Gastrocnemius medialis (tissue), 4 donors: ENCODE data around the gene PDGFD. TPM values are rescaled to one million over a fixed set of nuclear protein-coding genes. Genes with fewer than 3 reads are reported as not detected.

Experiments
- ATAC-seq, 2 donors: fragments of 150-250 bp; one replicate each; pipeline ENCODE4 v1.9.1; 2016
- DNase-seq, 2 donors: peaks; one replicate each; pipeline ENCODE4 v3.0.0-alpha.2; 2019
- H3K27ac ChIP-seq, 4 donors: fragments of 200-600 bp; sonication (generic); 1 replicate in 1 of 4; 2 replicates in 3 of 4; pipeline ENCODE4 v1.5.1; 2016 to 2018; ENCODE audit warnings: mild to moderate bottlenecking in 2 of 4, moderate library complexity in 1 of 4
- H3K27me3 ChIP-seq, 3 donors: fragments of 200-600 bp; sonication (generic) in 2 of 3; 1 replicate in 1 of 3; 2 replicates in 2 of 3; pipeline versions ENCODE4 v1.5.1 to v1.6.0; 2016 to 2019; ENCODE audit warnings: mild to moderate bottlenecking in 1 of 3, moderate library complexity in 1 of 3
- H3K36me3 ChIP-seq, 2 donors: fragments of 200-600 bp; sonication (generic) in 1 of 2; one replicate each; pipeline ENCODE4 v1.5.1; 2017 to 2018
- H3K4me1 ChIP-seq, 2 donors: fragments of 200-600 bp; sonication (generic) in 1 of 2; one replicate each; pipeline ENCODE4 v1.5.1; 2016 to 2017; ENCODE audit warnings: mild to moderate bottlenecking in 2 of 2
- H3K4me3 ChIP-seq, 4 donors: fragments of 200-600 bp; sonication (generic) in 3 of 4; 1 replicate in 1 of 4; 2 replicates in 3 of 4; pipeline ENCODE4 v1.5.1; 2016 to 2019; ENCODE audit warnings: mild to moderate bottlenecking in 2 of 4
- H3K9me3 ChIP-seq, 3 donors: fragments of 200-600 bp; sonication (generic) in 2 of 3; 1 replicate in 1 of 3; 2 replicates in 2 of 3; pipeline ENCODE4 v1.5.1; 2016 to 2019
- POLR2A ChIP-seq, 2 donors: fragments of 450-650 bp; IDR thresholded peaks; one replicate each; pipeline ENCODE4 v1.6.1; 2017; ENCODE audit warnings: antibody characterized with exemption in 2 of 2, mild to moderate bottlenecking in 2 of 2, moderate library complexity in 2 of 2
- in situ Hi-C, 4 donors: fragments of 200-750 bp; cut with MboI; loops; one replicate each; pipeline versions ENCODE4 v1.15.0 to v1.8.0; 2017; ENCODE audit warnings: low sequenced_read_pairs in 4 of 4
- intact Hi-C: fragments of 100-400 bp; cut with DNase I; formaldehyde crosslinking; loops from one replicate; pipeline ENCODE4 v1.15.1; 2023; ENCODE audit warnings: low total_unique reads
- total RNA-seq, 4 donors: library from RNA; depleted of rRNA; stranded (reverse); fragments of >200 nt; gene quantifications; one replicate each; pipeline versions ENCODE4 v1.1.0 to v1.2.3, GENCODE V29; 2016
- TF ChIP-seq, protein P1 (sequence below), 5 experiments: fragments of 450-650 bp in 3 of 5; fragments of 200-600 bp in 2 of 5; sonication (generic) in 2 of 5; IDR thresholded peaks in 4 of 5; conservative IDR thresholded peaks in 1 of 5; 1 replicate in 4 of 5; 2 replicates in 1 of 5; pipeline ENCODE4 v1.5.1; 2016 to 2019; ENCODE audit warnings: antibody characterized with exemption in 5 of 5, mild to moderate bottlenecking in 3 of 5, moderate library complexity in 3 of 5

PDGFD gene
- total RNA-seq, 4 donors from 2014 or later, result 2.2 to 4.0 (median 2.9) TPM

DNA sequence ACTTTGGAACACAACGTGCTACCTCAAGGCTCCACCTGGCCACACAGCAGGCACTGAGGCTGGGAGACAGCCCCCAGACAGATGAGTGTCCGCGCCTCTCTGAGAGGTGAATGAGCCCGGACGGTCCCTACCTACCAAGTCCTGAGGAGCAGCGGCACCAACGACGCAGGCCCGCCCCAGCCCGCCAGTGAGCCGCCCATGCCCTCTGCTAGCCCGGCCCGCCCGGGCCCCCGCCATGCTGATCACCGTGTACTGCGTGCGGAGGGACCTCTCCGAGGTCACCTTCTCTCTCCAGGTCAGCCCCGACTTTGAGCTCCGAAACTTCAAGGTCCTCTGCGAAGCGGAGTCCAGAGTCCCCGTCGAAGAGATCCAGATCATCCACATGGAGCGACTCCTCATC, 127.4 kb downstream of the PDGFD start, which contains the start of gene DDI1:
TSS of gene DDI1 (plus strand) at position 53 of the 400 bp plus-strand sequence. CDS start at position 236, 183 bp downstream.
- intact Hi-C loops, result no loop called here
- no peak within 1 kb of the TSS for H3K4me3 ChIP-seq

DNA sequence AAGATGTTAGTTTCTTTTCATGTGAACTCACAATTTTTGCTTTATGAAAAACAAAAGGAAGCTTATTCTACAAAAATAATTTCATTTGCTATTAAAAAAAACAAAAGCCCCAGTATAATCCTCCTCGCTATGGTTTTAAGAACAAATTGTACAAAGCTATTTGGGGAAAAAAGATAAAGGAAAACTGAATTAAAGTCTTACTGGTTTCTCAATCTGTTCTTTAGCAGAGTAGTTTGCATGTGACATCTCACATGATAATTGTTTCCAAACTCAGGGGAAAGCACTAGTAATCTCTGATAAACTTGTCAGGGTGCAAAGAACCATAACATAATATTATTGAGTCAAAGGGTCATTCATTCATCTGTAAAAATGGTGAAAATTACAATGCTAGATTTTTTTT, 130.4 kb downstream of the PDGFD start:
- Histone ChIP-seq H3K27ac (no peak overlapping the region), H3K27me3 (no peaks in the 10 kb centered on the region), H3K36me3 (no peaks in the 10 kb centered on the region), H3K9me3 (no peaks in the 10 kb centered on the region), H3K4me3 (no peak overlapping the region), H3K4me1 (no peaks in the 10 kb centered on the region)
- ATAC-seq (no peak), DNase-seq (no peak)
- in situ Hi-C loops, result no loop called here
- intact Hi-C loops, result no loop called here
- TF ChIP-seq, protein P1, sequence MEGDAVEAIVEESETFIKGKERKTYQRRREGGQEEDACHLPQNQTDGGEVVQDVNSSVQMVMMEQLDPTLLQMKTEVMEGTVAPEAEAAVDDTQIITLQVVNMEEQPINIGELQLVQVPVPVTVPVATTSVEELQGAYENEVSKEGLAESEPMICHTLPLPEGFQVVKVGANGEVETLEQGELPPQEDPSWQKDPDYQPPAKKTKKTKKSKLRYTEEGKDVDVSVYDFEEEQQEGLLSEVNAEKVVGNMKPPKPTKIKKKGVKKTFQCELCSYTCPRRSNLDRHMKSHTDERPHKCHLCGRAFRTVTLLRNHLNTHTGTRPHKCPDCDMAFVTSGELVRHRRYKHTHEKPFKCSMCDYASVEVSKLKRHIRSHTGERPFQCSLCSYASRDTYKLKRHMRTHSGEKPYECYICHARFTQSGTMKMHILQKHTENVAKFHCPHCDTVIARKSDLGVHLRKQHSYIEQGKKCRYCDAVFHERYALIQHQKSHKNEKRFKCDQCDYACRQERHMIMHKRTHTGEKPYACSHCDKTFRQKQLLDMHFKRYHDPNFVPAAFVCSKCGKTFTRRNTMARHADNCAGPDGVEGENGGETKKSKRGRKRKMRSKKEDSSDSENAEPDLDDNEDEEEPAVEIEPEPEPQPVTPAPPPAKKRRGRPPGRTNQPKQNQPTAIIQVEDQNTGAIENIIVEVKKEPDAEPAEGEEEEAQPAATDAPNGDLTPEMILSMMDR (IDR thresholded peaks at IDR 0.05 in 4 of 5, conservative IDR thresholded peaks at IDR 0.05 in 1 of 5), result no peak
- TF ChIP-seq POLR2A (IDR thresholded peaks at IDR 0.05), result no peak

More for the DNA sequence above, 127.4 kb downstream of the PDGFD start, which contains the start of gene DDI1:
- H3K27me3 ChIP-seq, result no peaks in the 10 kb centered on the region
- in situ Hi-C loops, result no loop called here
- H3K9me3 ChIP-seq, result no peaks in the 10 kb centered on the region
- no peaks in the 10 kb centered on the region for H3K4me1 ChIP-seq
- DNase-seq, result no peak
- H3K36me3 ChIP-seq, result no peaks in the 10 kb centered on the region
- no peak for ATAC-seq
- TF ChIP-seq POLR2A (IDR thresholded peaks at IDR 0.05), result no peak
- TF ChIP-seq, protein P1 (IDR thresholded peaks at IDR 0.05 in 4 of 5, conservative IDR thresholded peaks at IDR 0.05 in 1 of 5), result no peak
- no peak within 1 kb of the TSS for H3K27ac ChIP-seq

DNA sequence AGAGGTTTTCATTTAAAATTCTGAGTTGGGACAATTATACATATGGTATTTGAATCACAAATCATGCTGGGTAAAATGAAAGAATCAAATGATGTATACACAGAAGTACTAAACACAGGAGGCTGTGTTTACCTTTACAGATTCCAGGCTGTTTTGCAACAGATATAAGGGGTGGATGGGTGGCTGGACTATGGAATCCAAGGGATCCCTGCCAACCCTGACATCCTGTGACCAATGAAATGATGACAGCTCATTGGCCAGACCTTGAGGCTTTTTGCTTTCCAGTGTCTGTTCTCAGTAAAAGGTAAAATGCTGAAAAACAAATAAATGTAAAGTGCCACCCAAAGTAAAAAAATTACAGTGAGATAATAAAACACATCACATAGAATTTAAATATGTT, 130.8 kb downstream of the PDGFD start:
- no peak overlapping the region for H3K27ac ChIP-seq
- TF ChIP-seq, protein P1 (IDR thresholded peaks at IDR 0.05 in 4 of 5, conservative IDR thresholded peaks at IDR 0.05 in 1 of 5), result no peak
- no peak for TF ChIP-seq POLR2A (IDR thresholded peaks at IDR 0.05)
- intact Hi-C loops, result no loop called here
- no peaks in the 10 kb centered on the region for H3K27me3 ChIP-seq
- no peaks in the 10 kb centered on the region for H3K36me3 ChIP-seq
- H3K9me3 ChIP-seq, result no peaks in the 10 kb centered on the region
- ATAC-seq, result no peak
- H3K4me3 ChIP-seq, result no peak overlapping the region
- no peak for DNase-seq
- no peaks in the 10 kb centered on the region for H3K4me1 ChIP-seq
- in situ Hi-C loops, result no loop called here

DNA sequence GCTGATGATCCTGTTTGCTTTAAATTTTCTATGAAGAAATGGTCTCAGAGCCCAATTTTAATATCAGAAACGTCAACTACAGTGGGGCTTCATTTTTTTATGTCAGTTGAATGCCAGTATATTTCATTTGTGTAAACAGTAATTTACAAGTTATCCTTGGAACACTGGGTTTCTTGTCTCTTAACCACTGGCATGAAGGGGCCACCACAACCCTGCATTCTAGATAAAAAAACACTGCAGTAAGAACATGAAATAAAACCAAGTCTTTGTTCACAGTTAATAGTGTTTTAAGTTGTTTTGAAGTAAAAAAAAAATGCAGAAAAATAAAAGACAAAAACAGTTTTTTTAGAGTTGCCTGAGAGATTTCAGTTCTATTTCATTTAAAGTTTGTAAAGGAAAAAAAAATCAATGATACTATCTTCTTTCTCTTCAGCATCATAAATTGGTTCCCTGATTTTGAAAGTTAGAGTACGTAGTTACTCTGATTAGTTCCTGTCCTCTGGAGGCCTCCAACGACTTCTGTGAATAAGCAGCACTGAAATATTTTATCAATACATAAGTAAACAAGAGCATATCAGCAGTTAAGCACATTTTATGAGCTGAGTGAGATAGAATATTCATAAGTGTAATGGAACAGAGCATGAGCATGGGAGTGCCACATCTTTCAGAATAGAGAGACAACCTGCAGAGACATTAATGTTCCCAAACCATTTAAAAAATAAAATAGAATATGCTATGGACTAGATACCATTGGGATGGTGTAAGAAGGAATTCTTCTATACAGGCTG, 135.3 kb downstream of the PDGFD start:
- no peaks in the 10 kb centered on the region for H3K4me1 ChIP-seq
- no peak for TF ChIP-seq POLR2A (IDR thresholded peaks at IDR 0.05)
- TF ChIP-seq, protein P1 (IDR thresholded peaks at IDR 0.05 in 4 of 5, conservative IDR thresholded peaks at IDR 0.05 in 1 of 5), result no peak
- H3K36me3 ChIP-seq, result no peaks in the 10 kb centered on the region
- intact Hi-C loops, result no loop called here
- in situ Hi-C loops, result no loop called here
- DNase-seq, result no peak
- H3K9me3 ChIP-seq, result no peaks in the 10 kb centered on the region
- H3K27ac ChIP-seq, result no peak overlapping the region
- no peak overlapping the region for H3K4me3 ChIP-seq
- no peaks in the 10 kb centered on the region for H3K27me3 ChIP-seq
- ATAC-seq, result no peak
